GM19193 (cell line): ENCODE results near the gene EIF1AD.

Experiments
- POLR2A ChIP-seq: IDR thresholded peaks from 4 replicates; pipeline ENCODE4 v1.6.1; 2011; ENCODE audit not compliant: insufficient read depth, insufficient read length; ENCODE audit errors: extremely low read depth

Gene EIF1AD

DNA sequence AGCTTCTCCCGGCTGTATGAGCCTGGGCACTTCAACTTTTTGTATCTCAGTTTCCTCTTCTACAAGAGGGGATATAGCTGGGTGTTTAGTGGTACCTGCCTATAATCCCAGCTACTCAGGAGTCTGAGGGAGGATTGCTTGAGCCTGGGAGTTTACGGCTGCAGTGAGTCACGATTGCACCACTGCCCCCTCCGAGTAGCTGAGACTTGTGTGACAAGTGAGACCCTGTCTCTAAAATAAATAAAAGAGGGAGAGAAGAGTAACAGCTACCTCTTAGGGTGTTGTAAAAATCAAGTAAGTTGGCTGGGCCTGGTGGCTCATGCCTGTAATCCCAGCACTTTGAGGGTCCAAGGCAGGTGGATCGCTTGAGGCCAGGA, 34.4 kb upstream of the EIF1AD start:
- TF ChIP-seq POLR2A, result no peak

DNA sequence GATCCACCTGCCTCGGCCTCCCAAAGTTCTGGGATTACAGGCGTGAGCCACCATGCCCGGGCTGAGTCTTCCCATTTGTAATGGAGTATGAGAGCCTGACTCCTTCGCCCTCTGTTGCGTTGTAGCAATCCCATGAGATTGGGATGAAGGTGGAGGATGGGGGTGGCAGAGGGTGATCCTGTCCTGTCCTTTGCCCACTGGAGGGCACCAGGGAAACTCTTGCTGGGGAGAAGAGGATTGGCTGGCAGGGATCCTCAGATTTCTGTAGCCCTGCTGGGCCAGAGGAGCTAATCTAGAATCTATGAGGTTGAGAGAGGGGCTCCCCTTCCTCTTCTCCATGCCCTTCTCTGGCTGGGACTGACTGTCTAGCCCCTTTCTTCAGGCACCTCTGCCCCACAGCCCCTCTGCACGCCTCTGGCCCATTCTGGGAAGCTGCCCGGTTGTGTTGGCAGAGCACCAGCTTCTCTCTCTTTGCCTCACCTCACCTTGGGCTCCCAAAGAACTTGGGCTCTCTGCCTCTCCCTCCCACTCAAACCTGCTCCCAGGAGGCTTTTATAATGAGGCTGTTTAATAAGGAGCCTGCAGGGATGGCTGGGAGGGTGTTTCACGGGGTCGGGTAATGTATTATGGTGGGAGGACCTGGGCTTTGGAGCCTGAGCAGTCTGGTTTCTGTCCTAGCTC, 33.8 kb upstream of the EIF1AD start:
- no peak for TF ChIP-seq POLR2A

DNA sequence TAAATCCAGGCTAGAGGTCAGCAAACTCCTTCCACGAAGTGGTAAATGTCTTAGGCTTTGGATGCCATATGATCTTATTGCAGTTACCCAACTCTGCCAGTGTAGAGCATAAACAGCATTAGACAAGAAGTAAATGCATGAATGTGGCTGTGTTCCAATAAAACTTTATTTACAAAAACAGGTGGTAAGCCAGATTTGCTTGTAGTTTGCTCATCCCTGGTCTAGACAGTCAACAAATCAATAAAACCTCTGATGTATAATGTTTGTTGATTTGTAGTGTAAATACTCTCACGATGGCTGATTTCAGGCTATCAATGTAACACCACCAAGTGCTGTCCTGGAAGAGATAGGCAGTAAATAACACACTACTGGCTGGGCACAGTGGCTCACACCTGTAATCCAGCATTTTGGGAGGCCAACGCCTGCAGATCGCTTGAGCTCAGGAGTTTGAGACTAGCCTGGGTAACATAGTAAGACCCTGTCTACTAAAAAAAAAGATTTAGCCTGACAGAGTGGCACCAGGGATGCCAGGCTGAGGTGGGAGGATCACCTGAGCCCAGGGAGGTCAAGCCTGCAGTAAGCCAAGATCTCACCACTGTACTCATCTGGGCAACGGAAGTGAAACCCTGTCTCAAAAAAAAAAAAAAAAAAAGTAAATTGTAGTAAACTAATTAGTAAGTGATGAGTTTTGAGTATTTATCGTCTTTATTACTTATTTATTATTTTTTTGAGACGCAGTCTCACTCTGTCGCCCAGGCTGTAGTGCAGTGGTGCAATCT, 31.2 kb upstream of the EIF1AD start:
- no peak for TF ChIP-seq POLR2A

DNA sequence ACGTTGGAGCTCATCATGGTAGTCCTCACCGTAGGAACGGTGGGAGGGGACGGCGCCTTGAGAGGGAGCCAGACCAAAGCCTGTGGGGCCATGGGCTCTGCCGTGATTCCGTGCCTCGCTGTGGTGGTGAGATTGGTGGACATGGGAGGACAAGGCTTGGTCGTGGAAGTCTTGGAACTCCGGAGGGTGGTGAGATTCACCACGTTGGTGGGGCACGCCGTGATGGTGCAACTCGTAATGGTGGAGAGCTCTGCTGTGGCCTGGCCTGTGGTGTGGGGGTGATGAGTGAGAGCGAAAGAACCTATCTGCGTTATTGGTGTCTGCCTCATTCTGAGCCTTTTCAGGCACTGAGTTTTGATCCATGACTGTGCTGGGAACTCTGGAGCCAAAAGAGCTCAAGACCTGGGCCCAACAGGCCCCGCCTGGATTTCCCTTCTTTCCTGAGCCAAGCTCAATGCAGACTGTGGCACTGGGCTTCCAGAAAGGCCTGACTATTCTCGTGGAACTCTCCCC, 24.1 kb upstream of the EIF1AD start, which contains the start of gene CATSPER1:
Gene CATSPER1, minus strand, starts transcription at position 463 of the 513 bp plus-strand sequence. Its CDS starts 100 bp downstream, at position 363.
- TF ChIP-seq POLR2A, result no peak

DNA sequence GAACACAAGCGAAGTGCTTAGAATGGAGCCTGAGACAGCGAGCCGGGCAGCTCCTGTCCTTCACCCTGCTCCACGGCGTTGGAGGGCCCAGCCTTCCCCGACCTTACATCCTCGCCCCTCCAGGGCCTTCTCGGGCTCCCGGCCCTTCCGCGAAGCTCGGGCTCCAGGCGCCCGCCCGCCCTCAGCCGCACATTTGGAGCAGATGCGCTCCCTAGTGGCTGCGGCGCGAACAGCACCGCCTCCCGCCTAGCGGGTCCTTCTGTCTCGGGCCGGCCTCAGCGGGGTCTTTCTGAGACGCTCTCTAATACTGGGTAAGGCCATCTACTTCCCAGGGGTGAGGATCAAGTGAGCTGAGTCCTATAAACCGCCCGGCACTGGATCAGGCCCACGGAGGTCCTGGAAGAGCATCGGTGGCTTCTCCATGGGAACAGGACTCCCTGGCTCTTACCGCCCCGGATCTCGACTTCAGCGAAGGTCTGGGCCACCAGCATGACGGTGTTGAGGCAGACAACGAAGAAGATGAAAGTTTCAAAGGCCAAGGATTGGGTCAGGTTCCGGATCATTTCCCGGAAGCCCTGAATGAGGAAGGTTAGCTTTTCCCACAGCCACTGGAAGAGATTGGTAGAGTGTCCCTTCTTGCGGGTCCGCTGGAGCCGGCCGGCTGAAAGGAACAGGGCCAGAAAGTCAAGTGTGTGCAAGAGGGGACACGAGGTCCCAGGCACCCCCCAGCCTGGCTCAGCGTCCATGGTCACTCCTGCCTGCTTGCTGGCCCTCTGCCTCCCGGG, 20.6 kb upstream of the EIF1AD start:
- no peak for TF ChIP-seq POLR2A

DNA sequence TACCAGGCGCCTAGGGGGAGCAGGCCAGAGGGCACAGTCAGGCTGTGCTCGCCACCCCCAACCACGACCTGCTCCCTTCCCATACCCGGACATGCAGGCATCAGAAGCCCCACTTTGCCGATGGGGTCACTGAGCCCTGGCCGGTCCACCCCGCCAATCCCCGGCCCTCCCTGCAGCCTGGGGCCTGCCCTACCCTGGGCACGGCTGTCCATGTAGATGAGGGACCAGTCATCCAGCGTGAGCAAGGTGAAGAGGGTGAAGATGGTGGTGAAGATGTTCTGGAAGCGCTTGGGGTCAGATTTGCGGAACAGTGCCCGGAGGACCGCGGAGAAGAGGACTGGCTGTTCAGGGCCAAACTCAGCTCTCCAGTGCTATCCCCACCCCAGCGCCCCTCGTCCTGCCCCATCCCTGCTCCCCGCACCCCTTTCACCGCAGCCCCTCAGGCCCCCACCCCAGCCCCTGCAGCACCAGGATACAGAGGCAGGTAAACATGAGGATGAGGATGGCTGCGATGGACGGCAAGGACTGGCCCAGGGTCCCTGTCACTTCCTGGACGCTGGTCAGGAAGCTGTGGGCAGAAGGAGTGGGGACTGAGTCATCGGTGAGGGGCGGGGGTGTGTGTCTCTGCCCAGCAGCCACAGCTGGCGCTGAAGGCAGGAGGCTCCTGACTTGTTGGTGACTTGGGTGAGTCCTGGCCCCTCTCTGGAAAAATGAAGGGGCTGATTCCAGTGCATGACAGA, 18.8 kb upstream of the EIF1AD start:
- no peak for TF ChIP-seq POLR2A

DNA sequence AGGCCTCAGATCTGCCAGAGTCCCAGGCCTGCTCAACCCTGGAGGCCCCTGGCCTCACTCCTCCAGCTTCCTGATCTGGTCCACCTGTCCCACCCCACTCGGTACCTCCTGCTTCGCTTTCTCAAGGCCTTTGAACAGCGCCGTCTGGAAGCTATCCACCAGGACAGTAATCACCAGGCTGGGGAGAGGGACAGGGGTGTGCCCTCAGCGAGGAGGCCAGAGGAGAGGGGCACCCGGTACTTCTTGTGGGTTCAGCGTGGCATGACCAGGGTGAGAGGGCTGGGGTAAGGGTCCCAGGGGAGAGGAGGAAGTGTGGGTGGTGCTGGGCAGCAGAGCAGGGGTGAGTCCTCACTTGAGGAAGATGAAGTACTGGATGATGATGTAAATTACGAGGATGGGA, 18.3 kb upstream of the EIF1AD start:
- no peak for TF ChIP-seq POLR2A

DNA sequence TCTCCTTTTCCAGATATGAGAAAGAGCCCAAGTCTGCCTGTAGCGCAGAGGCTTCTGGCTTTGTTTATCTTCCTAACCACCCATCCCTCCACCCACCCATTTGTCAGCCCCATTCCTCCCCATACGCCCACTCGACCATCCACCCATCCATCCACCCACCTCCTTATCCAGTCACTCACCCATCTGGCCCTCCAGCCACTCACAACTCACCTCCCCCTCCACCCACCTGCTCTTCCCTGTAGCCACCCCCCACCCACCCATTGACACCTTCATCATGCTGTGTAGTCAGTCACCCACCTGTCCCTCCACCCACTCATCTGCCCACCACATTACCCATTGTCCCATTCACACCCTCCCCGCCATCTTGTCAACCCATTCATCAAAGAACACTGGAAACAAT, 15.4 kb upstream of the EIF1AD start:
- no peak for TF ChIP-seq POLR2A

DNA sequence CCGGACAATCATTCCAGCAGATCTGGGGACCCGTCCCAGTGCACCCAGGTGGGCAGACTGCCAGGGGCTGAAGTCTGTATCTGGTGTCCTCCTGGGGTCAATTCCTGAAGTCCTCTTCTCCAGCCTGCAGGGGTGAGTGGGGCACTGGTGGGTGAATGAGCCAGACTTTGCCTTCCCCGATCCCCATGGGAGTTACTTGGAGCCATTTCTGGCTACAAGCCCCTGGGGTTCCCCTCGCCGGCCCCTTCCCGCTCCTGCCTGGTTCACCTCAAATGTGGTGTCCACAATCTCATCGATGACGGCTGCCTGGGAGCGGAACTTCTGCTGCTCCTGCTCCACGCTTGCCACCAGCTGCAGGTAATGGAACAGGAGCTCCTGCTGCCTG, 14.8 kb upstream of the EIF1AD start:
- no peak for TF ChIP-seq POLR2A

DNA sequence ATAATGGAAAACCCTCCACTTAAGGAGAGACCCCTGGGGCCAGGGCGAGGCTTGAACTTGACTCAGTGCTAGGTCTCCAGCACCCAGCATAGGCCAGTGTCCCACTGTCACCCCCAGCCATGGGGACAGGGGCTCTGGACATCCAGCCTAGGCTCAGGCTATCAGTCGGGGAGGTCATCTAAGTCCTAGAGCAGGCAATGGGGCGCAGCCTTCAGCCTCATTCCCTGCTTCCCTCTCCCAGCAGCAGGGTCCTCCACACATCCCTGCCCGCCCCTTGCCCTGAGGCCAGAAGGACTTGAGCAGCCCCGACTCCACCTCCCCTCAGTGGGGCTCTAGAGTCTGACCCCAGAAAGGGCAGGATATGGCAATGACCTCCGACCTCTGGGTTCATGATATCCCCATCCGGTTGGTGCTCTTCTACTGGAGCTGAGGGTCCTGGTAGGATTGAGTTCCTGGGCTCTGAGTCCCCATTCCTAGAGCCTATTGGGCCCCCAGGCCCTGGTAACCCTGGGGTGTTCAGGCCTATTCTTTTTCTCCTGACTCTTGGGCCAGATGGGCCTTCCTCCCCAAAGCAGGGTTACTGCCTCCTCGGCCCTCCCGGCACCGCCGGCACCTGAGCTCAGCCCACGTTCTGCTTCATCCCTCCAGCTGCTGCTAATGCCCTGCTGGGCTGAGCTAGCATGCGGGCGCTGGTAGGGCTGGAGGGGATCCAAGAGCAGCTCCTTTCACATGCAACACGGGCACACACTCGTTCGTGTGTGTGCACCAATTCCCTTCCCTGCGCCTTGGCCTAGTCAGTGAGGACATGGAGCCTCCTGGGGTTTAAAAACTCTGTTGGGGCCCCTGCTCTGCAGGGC, 14.2 kb upstream of the EIF1AD start:
- no peak for TF ChIP-seq POLR2A

DNA sequence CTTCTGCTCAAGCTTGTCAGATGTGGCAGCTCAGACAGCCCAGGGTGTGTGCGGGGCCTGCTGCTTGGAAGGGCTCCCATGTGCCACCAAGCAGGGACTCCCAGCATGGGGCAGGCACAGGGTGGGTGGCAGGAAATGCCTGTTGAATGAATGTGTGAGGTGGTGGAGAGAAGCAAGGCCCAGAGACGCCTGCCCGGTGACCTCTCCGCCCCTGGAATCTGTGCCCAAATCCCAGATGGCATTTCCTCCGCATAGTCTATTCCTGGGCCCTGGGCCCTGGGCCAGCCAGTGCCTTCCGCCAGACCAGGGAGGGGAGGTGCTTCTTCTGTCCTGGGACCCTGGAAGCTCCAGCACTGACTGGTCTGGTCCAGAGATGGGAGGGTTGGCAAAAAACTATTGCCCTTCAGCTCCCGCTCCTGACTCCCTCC, 13.5 kb upstream of the EIF1AD start:
- no peak for TF ChIP-seq POLR2A

DNA sequence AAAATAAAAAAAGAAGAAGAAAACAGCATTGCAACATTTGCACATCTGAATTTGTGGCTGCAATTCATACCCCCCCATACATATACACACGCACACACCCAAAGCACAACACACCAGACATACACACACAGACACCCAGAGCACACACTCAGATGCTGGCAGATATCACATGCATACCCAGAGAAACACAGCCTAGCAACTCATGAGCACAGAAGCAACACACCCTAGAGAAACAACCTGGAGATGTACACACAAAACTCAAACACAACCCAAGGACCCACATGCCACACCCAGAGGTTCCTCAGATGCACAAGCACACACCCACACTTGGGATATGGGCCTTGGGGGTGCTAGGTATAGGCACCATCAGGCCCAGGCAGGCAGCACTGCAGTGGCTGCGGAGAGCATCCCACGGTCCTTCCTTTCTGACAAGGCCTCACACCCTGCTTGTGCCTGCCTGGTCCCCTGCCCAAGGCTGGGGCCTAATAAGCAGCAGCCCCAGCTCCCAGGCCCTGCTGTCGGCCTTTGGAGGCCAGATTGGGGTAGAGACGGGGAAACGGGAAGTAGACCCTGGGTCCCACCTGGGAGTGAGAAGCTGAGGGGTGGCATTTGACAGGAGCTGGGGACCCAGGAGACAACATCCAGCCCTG, 13.0 kb upstream of the EIF1AD start:
- TF ChIP-seq POLR2A, result no peak

DNA sequence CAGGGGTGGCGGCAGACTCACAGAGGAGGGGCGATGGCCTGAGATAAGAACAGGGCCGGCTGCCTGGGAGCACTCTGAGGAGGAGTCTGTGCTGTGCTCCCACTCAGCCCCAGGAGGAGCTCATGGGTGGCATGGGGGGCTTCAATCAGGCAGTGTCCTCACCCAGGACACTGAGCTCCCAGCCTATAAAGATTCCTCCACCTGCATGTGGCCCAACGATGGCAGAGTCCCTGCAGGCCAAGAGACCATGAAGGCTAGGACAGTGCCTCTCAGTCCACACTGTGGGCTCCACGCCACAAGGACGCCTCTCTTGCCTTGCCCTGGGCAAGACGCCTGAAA, 11.8 kb upstream of the EIF1AD start:
- TF ChIP-seq POLR2A, result no peak
